ENCODE results near the gene CEBPB. TPM values are rescaled to one million over a fixed set of nuclear protein-coding genes. Genes with fewer than 3 reads are reported as not detected.
A peak's percentile ranks its signal among the peaks of the same experiment; 100 is the strongest.
"Not testable (repeated sequence)": the region's sequence is repeated elsewhere in the genome, so short reads cannot be mapped to it uniquely, and the experiment has no call there.

CEBPB gene
- total RNA-seq, 3 donors from 2014 or later, result 32.8 to 36.6 (median 35.2) TPM

DNA sequence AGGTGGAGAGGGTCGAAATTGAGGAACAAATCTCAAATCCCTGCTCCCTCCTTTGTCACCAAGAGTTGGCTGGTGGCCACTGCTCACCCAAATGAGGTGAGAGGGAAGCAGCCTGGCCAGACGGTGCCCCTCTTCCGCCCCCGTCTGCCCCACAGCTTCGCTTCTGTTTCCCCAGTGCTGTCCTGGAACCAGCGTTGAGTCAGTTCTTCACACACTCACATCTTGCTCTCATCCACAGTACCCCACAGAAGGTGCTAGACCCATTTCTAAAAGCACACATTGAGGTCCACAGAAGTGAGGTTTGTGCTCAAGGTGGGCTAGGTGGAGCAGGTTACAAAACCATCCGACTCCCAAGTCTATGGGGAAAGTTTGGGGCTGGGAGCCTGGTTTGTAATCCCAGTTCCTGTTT, 3.8 kb downstream of the CEBPB start:
- ATAC-seq (no peak), DNase-seq (no peak)
- peaks cover 9% of the 10 kb centered on the region for H3K36me3 Mint-ChIP-seq (ENCODE audit: insufficient read depth)
- H3K4me3 Mint-ChIP-seq, result peak overlapping the region; percentile 92
- no peaks in the 10 kb centered on the region for H3K27me3 Mint-ChIP-seq (ENCODE audit: low read depth)
- H3K4me1 Mint-ChIP-seq (ENCODE audit: low read depth), result peaks cover 26% of the 10 kb centered on the region
- peaks cover 2% of the 10 kb centered on the region for H3K9me3 Mint-ChIP-seq

DNA sequence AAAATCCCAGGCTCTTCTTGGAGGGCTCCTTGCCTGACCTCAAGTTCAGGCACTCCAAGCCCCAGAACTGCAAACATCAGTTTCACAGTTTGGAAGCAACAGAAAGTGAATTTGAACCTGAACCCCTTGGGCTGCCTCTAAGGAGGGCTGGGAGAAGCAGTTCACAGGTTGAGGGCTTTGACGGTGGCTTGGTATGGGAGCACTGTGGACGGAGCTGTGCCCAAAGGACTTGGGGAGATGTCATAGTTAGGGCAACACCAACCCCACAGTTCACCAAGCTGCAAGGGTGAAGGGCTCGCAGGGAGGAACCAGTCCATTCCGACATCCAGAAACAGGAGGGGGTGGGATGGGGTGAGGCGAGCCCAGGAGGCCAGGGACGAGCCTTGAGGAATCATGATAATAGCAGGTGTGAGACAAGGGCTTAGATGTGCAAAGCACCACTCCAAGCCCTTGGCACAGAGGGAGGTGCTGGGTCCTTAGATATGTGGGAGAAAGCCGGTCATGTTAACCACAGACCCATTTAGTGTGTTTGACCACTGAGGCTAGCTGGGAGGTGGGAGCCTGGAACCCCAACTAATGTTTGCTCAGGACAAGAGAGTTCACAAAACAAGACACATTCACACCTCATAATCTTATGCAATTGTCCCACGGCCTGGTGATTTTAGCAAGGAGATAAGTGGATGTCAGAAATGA, 4.3 kb downstream of the CEBPB start:
- peak overlapping the region; percentile 92 for H3K4me3 Mint-ChIP-seq
- ATAC-seq (no peak), DNase-seq (no peak)
- H3K36me3 Mint-ChIP-seq (ENCODE audit: insufficient read depth), result peaks cover 10% of the 10 kb centered on the region
- no peaks in the 10 kb centered on the region for H3K27me3 Mint-ChIP-seq (ENCODE audit: low read depth)
- H3K4me1 Mint-ChIP-seq (ENCODE audit: low read depth), result peaks cover 26% of the 10 kb centered on the region
- H3K9me3 Mint-ChIP-seq, result peaks cover 4% of the 10 kb centered on the region

DNA sequence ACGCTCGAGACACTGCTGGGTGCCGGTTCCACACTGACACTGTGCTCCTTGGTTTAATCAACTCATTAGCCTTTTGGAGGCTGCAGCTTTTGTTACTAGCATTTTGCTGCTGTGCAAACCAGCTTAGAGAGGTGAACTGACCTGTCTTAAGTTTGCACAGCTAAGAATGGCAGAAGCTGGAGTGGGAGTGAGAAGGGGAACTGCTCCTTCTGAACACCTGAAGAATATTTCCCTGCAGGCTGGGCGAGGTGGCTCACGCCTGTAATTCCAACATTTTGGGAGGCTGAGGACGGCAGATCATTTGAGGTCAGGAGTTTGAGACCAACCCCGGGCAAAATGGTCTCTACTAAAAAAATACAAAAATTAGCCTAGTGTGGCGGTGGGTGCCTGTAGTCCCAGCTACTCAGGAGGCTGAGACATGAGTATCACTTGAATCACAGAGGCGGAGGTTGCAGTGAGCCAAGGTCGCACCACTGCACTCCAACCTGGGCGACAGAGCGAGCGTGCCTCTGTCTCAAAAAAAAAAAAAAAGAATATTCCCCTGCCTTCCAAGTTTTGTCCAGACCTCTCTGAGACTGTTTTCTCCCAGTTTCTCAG, 5.0 kb downstream of the CEBPB start:
- H3K27me3 Mint-ChIP-seq (ENCODE audit: low read depth), result no peaks in the 10 kb centered on the region
- H3K4me3 Mint-ChIP-seq, result no peak overlapping the region
- peaks cover 10% of the 10 kb centered on the region for H3K36me3 Mint-ChIP-seq (ENCODE audit: insufficient read depth)
- peaks cover 4% of the 10 kb centered on the region for H3K9me3 Mint-ChIP-seq
- peaks cover 26% of the 10 kb centered on the region for H3K4me1 Mint-ChIP-seq (ENCODE audit: low read depth)
- ATAC-seq (no peak), DNase-seq (no peak)

- H3K9me3 Mint-ChIP-seq, result peaks cover 4% of the 10 kb centered on the region
- peaks cover 26% of the 10 kb centered on the region for H3K4me1 Mint-ChIP-seq (ENCODE audit: low read depth)
- H3K36me3 Mint-ChIP-seq (ENCODE audit: insufficient read depth), result peaks cover 10% of the 10 kb centered on the region
- no peak for ATAC-seq
- no peak overlapping the region for H3K4me3 Mint-ChIP-seq
- no peak for DNase-seq
- H3K27me3 Mint-ChIP-seq (ENCODE audit: low read depth), result no peaks in the 10 kb centered on the region
Observed at GRCh38 chr20:50196248-50196647, 5.6 kb downstream of the CEBPB start.

GRCh38 chr20:50196896-50197295, 6.3 kb downstream of the CEBPB start:
- Mint-ChIP-seq H3K9me3 (peaks cover 4% of the 10 kb centered on the region), H3K4me3 (no peak overlapping the region), H3K4me1 (ENCODE audit: low read depth) (peaks cover 26% of the 10 kb centered on the region), H3K27me3 (ENCODE audit: low read depth) (no peaks in the 10 kb centered on the region), H3K36me3 (ENCODE audit: insufficient read depth) (peaks cover 10% of the 10 kb centered on the region)
- DNase-seq (no peak), ATAC-seq (no peak)

DNA sequence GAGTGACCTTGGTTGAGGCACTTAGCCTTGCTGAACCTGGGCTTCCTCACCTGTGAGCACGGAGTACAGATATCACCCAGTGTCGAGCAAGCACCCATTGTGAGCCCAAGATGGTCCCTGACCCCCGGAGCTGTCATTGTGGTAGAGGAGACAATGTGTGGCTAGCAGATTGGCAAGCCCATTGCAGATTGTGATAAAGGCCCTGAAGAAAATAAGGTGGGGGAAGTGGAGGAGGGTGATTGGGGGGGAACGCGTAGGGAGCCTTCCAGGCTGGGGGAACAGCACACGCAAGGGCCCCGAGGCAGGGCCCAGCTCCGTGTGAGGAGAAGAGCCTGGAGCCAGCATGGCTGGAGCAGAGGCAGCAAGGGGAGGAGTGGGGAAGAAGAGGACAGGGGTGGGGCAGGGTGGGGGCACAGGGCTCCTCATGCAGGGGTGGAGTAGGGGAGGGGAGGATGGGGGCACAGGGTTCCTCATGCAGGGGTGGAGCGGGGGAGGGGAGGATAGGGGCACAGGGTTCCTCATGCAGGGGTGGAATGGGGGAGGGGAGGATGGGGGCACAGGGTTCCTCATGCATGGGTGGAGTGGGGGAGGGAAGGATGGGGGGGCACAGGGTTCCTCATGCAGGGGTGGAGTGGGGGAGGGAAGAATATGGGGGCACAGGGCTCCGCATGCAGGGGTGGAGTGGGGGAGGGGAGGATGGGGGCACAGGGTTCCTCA, 7.0 kb downstream of the CEBPB start:
- DNase-seq, result no peak
- Mint-ChIP-seq H3K9me3 (peaks cover 4% of the 10 kb centered on the region), H3K4me1 (ENCODE audit: low read depth) (peaks cover 23% of the 10 kb centered on the region), H3K4me3 (no peak overlapping the region), H3K36me3 (ENCODE audit: insufficient read depth) (peaks cover 9% of the 10 kb centered on the region), H3K27me3 (ENCODE audit: low read depth) (no peaks in the 10 kb centered on the region)
- no peak for ATAC-seq

- Mint-ChIP-seq H3K4me1 (ENCODE audit: low read depth) (peaks cover 21% of the 10 kb centered on the region), H3K27me3 (ENCODE audit: low read depth) (no peaks in the 10 kb centered on the region), H3K36me3 (ENCODE audit: insufficient read depth) (peaks cover 5% of the 10 kb centered on the region), H3K9me3 (peaks cover 4% of the 10 kb centered on the region), H3K4me3 (no peak overlapping the region)
- no peak for DNase-seq
- no peak for ATAC-seq
Observed at GRCh38 chr20:50198180-50198666, 7.6 kb downstream of the CEBPB start.

DNA sequence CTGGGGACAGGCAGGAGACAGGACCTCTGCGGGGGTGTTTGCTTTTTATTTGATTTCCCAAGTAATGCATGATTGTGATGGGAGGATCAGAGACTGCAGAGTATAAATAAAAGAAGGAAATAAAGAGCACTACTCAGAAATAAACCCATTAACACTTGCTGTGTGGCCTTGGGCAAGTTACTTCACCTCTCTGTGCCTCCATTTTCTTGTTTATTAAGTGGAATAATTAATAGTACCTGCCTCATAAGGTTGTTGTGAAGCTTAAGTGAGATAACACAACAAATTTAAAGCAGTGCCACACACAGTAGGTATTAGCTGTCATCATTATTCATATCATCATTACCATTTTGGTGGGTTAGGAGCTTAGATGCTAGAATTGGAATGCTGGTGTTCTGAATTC, 8.1 kb downstream of the CEBPB start:
- ATAC-seq (no peak), DNase-seq (no peak)
- Mint-ChIP-seq H3K4me3 (no peak overlapping the region), H3K4me1 (ENCODE audit: low read depth) (peaks cover 16% of the 10 kb centered on the region), H3K9me3 (peaks cover 8% of the 10 kb centered on the region), H3K36me3 (ENCODE audit: insufficient read depth) (peaks cover 5% of the 10 kb centered on the region), H3K27me3 (ENCODE audit: low read depth) (no peaks in the 10 kb centered on the region)

DNA sequence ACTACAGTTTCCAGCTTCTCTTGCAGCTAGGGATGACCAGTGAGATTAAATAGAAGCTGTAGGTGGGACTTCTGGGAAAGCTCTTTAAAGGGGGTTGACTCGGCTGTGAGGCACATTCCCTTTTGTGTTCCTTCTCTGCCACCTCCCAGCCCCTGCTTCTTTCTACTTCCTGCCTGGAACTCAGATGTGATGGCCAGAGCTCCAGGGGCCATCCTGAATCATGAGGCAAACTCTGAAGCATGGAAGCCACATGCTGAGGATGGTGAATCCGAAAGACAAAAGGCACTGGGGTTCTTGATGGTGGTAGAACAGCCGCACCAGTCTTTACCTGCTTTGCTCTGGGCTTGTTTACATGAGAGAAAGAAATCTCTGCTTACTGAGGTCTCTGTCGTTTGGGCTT, 9.1 kb downstream of the CEBPB start:
- H3K27me3 Mint-ChIP-seq (ENCODE audit: low read depth), result no peaks in the 10 kb centered on the region
- no peak for ATAC-seq
- DNase-seq, result no peak

DNA sequence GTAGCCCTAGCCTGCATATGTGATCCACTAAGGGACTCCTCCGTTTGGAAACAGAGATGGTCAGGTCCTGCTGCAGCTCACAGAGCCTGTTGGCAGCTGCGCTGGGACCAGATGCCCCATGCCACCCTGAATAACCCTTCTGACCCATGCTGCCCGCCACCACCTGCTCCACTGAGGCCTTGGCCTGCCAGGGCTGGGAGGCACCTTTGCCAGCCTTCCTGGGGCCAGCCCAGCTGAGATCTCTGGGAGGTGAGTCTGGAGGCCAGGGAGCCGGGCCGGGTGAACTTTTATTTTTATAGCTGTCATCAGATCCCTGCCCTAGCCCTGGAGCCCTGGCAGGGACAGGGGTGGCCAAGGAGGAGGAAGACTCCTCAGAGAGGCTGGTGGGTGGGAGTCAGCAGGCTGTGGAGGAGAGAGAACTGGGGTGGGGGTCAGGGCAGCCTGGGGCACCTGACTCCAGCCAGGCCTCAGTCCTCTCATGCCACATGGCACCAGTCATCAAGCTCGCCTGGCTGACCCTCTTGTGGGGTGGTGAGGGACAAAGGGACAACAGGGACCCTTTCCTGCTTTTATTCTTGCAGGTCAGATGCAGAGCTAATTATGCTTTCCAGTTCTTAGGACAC, 10.0 kb downstream of the CEBPB start:
- H3K9me3 Mint-ChIP-seq, result peaks cover 15% of the 10 kb centered on the region
- H3K4me1 Mint-ChIP-seq (ENCODE audit: low read depth), result peaks cover 6% of the 10 kb centered on the region
- no peaks in the 10 kb centered on the region for H3K27me3 Mint-ChIP-seq (ENCODE audit: low read depth)
- H3K36me3 Mint-ChIP-seq (ENCODE audit: insufficient read depth), result peaks cover 6% of the 10 kb centered on the region
- no peak for DNase-seq
- no peak for ATAC-seq
- H3K4me3 Mint-ChIP-seq, result no peak overlapping the region

More for the DNA sequence above, 9.1 kb downstream of the CEBPB start:
- peaks cover 15% of the 10 kb centered on the region for H3K9me3 Mint-ChIP-seq
- no peak overlapping the region for H3K4me3 Mint-ChIP-seq
- H3K4me1 Mint-ChIP-seq (ENCODE audit: low read depth), result peaks cover 12% of the 10 kb centered on the region
- H3K36me3 Mint-ChIP-seq (ENCODE audit: insufficient read depth), result peaks cover 7% of the 10 kb centered on the region

GRCh38 chr20:50201710-50202109, 11.1 kb downstream of the CEBPB start:
- not testable (repeated sequence) for H3K4me3 Mint-ChIP-seq; H3K27me3 Mint-ChIP-seq (ENCODE audit: low read depth); H3K36me3 Mint-ChIP-seq (ENCODE audit: insufficient read depth); H3K4me1 Mint-ChIP-seq (ENCODE audit: low read depth); DNase-seq; ATAC-seq
- peaks cover 15% of the 10 kb centered on the region for H3K9me3 Mint-ChIP-seq

- Mint-ChIP-seq H3K9me3 (peaks cover 15% of the 10 kb centered on the region), H3K4me3 (no peak overlapping the region), H3K27me3 (ENCODE audit: low read depth) (peaks cover 2% of the 10 kb centered on the region), H3K36me3 (ENCODE audit: insufficient read depth) (peaks cover 6% of the 10 kb centered on the region), H3K4me1 (ENCODE audit: low read depth) (peaks cover 6% of the 10 kb centered on the region)
- ATAC-seq (peak; percentile 14 to 18), DNase-seq (no peak)
Observed at GRCh38 chr20:50202677-50203076, 12.0 kb downstream of the CEBPB start.

DNA sequence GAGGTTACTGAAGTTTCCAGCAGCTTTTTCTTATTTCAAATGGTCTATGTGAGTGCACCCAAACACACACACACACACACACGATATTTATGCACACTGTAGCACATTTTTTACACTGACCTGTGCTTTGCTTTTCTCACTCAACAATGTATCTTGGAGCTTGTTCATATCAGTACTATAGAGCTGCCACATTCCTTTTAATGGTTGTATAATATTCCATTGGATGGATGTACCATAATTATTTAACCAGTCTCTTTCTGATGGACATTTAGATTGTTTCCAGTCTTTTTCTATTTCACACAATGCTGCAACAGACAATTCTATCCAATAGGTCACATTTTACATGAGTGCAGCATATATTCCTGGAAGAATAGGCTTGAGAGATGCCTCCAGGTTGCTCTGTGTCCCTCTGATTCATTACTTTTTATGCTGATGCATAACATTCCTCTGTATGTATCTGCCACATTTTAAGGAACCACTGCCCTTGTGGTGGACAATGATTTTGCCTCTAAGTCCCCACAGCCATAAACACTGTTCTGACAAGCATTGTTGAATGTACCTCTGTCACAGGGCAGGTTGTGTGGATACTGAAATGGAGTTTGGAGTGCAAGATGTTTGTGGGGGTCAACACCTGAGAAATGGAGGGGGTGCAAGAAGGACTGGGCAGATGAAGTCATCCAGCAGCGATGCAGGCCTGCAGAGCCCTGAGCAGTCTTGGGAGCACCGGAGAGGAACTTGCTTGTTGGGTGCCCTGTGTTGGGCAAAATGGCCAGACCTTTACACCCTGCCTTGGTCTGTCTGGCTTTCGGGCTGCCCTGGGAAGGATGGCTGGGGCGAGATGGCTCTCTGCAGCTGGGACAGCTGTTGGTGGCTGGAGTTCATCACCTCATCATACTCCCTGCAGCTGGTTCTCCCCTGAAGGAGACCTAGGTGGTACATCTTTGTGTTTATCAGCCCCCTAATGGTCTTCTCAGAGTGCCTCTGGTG, 13.6 kb downstream of the CEBPB start:
- Mint-ChIP-seq H3K4me3 (no peak overlapping the region), H3K27me3 (ENCODE audit: low read depth) (peaks cover 5% of the 10 kb centered on the region)

More for the DNA sequence above, 13.6 kb downstream of the CEBPB start:
- ATAC-seq (no peak), DNase-seq (no peak)
- Mint-ChIP-seq H3K36me3 (ENCODE audit: insufficient read depth) (peaks cover 5% of the 10 kb centered on the region), H3K4me1 (ENCODE audit: low read depth) (peaks cover 6% of the 10 kb centered on the region), H3K9me3 (peaks cover 15% of the 10 kb centered on the region)
